ENCODE results near the gene CDK1.
A peak's percentile ranks its signal among the peaks of the same experiment; 100 is the strongest.

The CDK1 gene

DNA sequence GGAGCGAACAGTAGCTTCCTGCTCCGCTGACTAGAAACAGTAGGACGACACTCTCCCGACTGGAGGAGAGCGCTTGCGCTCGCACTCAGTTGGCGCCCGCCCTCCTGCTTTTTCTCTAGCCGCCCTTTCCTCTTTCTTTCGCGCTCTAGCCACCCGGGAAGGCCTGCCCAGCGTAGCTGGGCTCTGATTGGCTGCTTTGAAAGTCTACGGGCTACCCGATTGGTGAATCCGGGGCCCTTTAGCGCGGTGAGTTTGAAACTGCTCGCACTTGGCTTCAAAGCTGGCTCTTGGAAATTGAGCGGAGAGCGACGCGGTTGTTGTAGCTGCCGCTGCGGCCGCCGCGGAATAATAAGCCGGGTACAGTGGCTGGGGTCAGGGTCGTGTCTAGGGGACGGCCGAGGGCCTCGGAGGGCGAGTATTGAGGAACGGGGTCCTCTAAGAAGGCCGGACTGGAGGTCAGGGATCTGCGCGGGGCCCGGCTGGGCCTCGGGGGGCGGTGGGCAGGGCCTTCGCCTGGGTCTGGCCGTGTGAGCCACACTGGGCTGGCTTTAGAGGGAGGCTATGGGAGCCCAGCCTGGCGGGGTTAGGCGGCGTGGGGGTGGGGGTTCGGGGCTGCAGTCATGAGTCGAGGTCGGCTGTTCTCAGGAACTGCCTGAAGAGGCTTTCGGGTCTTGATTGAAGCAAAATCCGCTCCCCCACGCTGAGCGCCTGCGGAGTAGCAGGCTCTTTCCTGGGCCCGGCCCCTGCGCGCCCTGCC is at the start of gene CDK1:
CDK1 (plus strand) TSS at position 265 of the 757 bp plus-strand sequence. CDS start 1,688 bp downstream, outside the sequence.
- TF ChIP-seq, protein P1, sequence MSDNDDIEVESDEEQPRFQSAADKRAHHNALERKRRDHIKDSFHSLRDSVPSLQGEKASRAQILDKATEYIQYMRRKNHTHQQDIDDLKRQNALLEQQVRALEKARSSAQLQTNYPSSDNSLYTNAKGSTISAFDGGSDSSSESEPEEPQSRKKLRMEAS (IDR thresholded peaks at IDR 0.05; ENCODE audit: low read depth, low read length), result no peak; the same call in 1 of the 2 replicates
- TF ChIP-seq, protein P2, sequence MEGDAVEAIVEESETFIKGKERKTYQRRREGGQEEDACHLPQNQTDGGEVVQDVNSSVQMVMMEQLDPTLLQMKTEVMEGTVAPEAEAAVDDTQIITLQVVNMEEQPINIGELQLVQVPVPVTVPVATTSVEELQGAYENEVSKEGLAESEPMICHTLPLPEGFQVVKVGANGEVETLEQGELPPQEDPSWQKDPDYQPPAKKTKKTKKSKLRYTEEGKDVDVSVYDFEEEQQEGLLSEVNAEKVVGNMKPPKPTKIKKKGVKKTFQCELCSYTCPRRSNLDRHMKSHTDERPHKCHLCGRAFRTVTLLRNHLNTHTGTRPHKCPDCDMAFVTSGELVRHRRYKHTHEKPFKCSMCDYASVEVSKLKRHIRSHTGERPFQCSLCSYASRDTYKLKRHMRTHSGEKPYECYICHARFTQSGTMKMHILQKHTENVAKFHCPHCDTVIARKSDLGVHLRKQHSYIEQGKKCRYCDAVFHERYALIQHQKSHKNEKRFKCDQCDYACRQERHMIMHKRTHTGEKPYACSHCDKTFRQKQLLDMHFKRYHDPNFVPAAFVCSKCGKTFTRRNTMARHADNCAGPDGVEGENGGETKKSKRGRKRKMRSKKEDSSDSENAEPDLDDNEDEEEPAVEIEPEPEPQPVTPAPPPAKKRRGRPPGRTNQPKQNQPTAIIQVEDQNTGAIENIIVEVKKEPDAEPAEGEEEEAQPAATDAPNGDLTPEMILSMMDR (IDR thresholded peaks at IDR 0.05; ENCODE audit: low read depth, low read length), result no peak
- TF ChIP-seq POLR2A (IDR thresholded peaks at IDR 0.05; ENCODE audit: extremely low read depth, insufficient read length), result peak; percentile 91
- peak; percentile 39; the same call in 1 of the 2 replicates for TF ChIP-seq MYC (IDR thresholded peaks at IDR 0.05; ENCODE audit: low read depth, low read length)
- DNase-seq (ENCODE audit: low read depth), result peak; percentile 98
- peak within 1 kb of the TSS; percentile 95 for H3K4me3 ChIP-seq (ENCODE audit: low read depth, low read length)

DNA sequence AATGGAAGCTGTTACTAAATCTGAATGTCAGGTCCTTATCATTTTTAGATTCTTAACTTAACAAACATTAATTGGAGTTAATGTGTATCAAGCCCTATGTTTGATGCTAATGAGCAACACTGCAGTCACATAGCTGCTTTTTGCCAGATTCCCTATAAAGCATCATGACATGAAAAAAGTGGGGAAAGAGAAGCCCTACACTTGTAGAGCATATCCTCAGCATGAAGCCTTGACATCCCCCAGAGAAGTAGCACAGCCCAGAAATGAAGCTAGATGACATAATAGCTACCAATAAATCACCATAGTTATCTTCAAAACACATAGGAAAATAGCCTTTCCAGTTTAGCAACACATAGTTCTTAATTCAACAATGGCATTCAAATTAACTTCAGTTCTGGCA is 49.2 kb upstream of the CDK1 start:
- TF ChIP-seq MYC (IDR thresholded peaks at IDR 0.05; ENCODE audit: low read depth, low read length) (no peak), POLR2A (IDR thresholded peaks at IDR 0.05; ENCODE audit: extremely low read depth, insufficient read length) (no peak)
- TF ChIP-seq, protein P2 (IDR thresholded peaks at IDR 0.05; ENCODE audit: low read depth, low read length), result no peak
- TF ChIP-seq, protein P1 (IDR thresholded peaks at IDR 0.05; ENCODE audit: low read depth, low read length), result no peak
- no peak for DNase-seq (ENCODE audit: low read depth)
- H3K4me3 ChIP-seq (ENCODE audit: low read depth, low read length), result no peak overlapping the region

DNA sequence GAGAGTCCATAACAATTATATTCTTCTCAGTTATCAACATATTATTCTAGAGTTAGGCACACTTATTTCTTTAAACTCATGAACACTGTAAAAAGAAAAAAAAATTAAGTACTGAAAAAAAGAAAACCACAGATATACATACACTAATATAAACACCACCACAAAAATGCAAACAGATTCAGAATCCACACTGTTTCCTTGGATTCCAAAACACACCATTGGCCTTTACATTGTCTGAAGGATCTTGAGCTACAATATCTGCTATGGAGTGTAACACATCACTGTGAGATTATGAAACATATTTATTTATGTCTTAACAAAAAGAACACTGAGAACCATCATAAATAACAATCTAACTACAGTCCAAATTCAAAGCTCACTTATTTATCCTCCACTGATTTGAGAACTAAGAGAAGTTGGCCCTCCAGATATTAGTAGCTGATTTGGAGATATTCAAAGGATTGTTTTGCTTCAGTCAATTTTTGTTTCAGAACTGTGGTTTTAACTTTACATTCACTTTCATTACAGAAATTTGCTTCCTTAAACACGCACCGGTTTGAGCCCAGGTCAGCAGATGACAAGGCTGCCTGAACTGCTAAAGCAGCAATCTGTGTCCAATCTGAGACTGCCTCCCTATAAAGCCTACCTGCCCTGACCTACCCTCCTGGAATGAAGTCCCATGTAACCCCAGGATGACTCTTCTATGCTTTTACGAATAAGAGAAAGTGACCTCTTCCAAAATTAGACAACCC is 47.0 kb upstream of the CDK1 start:
- DNase-seq (ENCODE audit: low read depth), result no peak
- no peak overlapping the region for H3K4me3 ChIP-seq (ENCODE audit: low read depth, low read length)
- no peak for TF ChIP-seq POLR2A (IDR thresholded peaks at IDR 0.05; ENCODE audit: extremely low read depth, insufficient read length)
- TF ChIP-seq, protein P1 (IDR thresholded peaks at IDR 0.05; ENCODE audit: low read depth, low read length), result no peak
- TF ChIP-seq, protein P2 (IDR thresholded peaks at IDR 0.05; ENCODE audit: low read depth, low read length), result no peak
- no peak for TF ChIP-seq MYC (IDR thresholded peaks at IDR 0.05; ENCODE audit: low read depth, low read length)

DNA sequence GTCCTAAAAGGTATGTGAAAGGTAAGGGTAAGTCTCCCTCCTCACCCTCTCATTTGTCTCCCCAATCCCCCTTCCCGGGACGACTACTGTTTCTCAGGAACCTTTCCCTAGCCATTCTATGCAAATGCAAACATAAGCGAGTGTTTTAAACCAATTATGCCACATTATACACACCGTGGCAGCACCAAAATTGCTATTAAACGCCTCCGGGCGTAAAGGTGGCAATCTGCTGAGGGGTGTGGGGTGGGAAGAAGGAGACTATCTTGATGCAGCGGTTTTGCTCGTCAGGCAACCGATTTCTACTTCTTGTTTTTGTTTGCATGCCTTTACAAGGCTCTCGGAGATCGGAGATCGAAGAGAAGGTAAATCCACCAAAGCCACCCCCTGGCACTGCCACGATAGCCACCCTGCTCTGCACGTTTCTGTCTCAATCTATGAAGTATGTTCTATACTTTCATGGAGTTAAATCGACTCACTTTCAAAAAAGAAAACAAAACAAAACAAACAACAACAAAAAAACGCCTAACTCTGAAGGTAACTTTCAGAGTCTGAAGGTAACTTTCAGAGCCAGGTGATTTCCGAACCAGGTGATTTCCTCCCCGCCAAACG is 46.0 kb upstream of the CDK1 start:
- peak; percentile 10 for DNase-seq (ENCODE audit: low read depth)
- TF ChIP-seq MYC (IDR thresholded peaks at IDR 0.05; ENCODE audit: low read depth, low read length), result no peak
- TF ChIP-seq, protein P1 (IDR thresholded peaks at IDR 0.05; ENCODE audit: low read depth, low read length), result no peak
- TF ChIP-seq, protein P2 (IDR thresholded peaks at IDR 0.05; ENCODE audit: low read depth, low read length), result no peak
- TF ChIP-seq POLR2A (IDR thresholded peaks at IDR 0.05; ENCODE audit: extremely low read depth, insufficient read length), result no peak
- H3K4me3 ChIP-seq (ENCODE audit: low read depth, low read length), result no peak overlapping the region

DNA sequence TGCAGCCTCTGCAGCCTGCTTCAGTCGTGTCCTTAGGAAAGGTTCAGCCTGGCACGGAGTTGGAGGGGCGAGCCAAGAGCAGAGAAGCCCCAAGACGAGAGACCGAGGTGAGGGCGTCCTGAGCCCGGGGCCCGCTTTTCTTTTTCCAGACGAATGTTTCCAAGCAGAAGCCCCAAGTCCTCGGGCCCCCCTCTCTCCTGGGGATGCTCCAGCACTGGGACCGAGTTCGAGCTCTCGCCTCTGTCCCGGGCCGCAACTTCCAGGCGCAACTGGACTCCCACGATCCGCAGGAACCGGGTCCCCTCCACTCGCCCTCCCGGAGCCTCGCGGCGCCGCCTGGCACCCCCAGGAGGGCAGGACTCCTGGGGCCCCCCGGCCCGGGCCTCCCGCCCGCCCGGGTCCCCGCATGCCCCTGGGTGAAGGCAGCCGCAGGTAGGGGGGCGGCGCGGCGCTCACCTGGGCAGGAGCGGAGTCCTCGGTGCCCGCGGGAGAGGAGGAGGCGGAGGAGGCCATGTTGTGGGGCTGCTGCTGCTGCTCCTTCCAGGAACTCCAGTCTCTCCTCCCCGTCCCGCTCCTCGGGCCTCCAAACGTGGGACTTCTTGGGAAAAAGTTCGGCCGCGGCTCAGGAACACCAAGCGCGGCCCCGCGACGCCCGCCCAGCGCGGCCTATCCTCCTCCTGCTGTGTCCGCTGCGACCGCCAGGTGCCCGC is 45.3 kb upstream of the CDK1 start:
- no peak for DNase-seq (ENCODE audit: low read depth)
- TF ChIP-seq, protein P1 (IDR thresholded peaks at IDR 0.05; ENCODE audit: low read depth, low read length), result no peak
- TF ChIP-seq POLR2A (IDR thresholded peaks at IDR 0.05; ENCODE audit: extremely low read depth, insufficient read length) (no peak), MYC (IDR thresholded peaks at IDR 0.05; ENCODE audit: low read depth, low read length) (no peak)
- TF ChIP-seq, protein P2 (IDR thresholded peaks at IDR 0.05; ENCODE audit: low read depth, low read length), result no peak
- H3K4me3 ChIP-seq (ENCODE audit: low read depth, low read length), result no peak overlapping the region

Data from NB4 (cell line).